GM12878 (cell line): ENCODE measurements around the gene CYP27A1. TPM values are rescaled to one million over a fixed set of nuclear protein-coding genes. Genes with fewer than 3 reads are reported as not detected.

Experiments
- ATAC-seq: fragments of 200-7000 bp; cut with Tn5 transposase; 3 replicates; pipeline ENCODE4 v1.9.1; 2020; ENCODE audit warnings: mild to moderate bottlenecking, moderate library complexity
- BruUV-seq: library from RNA; stranded (reverse); fragments of 400-500 nt; replicated peaks from 2 replicates; lab custom pipeline; 2021; lab: Mats Ljungman, UMichigan
- CTCF ChIA-PET: fragments of 300-600 bp; sonication (Branson Sonifier 250); formaldehyde crosslinking; extraction: SDS; loops from one replicate; lab custom pipeline; 2021; ENCODE audit warnings: inconsistent platforms; lab: Yijun Ruan, JAX
- POLR2A ChIA-PET: fragments of 350-600 bp; formaldehyde crosslinking; extraction: SDS; loops from one replicate; lab custom pipeline; 2021; ENCODE audit warnings: inconsistent platforms; lab: Charles Lee
- RAD21 ChIA-PET: fragments of 300-600 bp; sonication (Branson Sonifier 250); formaldehyde crosslinking; loops from one replicate; lab custom pipeline; 2023; ENCODE audit warnings: antibody characterized with exemption; ENCODE audit not compliant: unreplicated experiment; lab: Charles Lee
- SMC1A ChIA-PET: fragments of 300-600 bp; sonication (Branson Sonifier 250); formaldehyde crosslinking; loops from one replicate; lab custom pipeline; 2023; ENCODE audit not compliant: unreplicated experiment, uncharacterized antibody; lab: Charles Lee
- DNase-seq: peaks from one replicate; pipeline ENCODE4 v3.0.0-alpha.2; 2011; ENCODE audit warnings: low read depth, low spot score
- FAIRE-seq: peaks from 3 replicates; lab custom pipeline; 2011; peaks lifted over from hg19 to GRCh38; lab: Jason Lieb, UNC
- H2AFZ ChIP-seq: 2 replicates; pipeline ENCODE4 v1.6.0; 2011; ENCODE audit warnings: low read depth, low read length, control low read depth; ENCODE audit not compliant: control insufficient read depth
- H3K27ac ChIP-seq: 2 replicates; pipeline ENCODE4 v1.5.1; 2011; ENCODE audit warnings: control low read depth; ENCODE audit not compliant: control insufficient read depth, insufficient read depth
- H3K27me3 ChIP-seq, 2 experiments: replicated peaks in 1 of 2; 2 replicates each; pipeline versions ENCODE4 v1.6.0 to v1.6.1; 2011; ENCODE audit warnings: low read length in 1 of 2; ENCODE audit not compliant: control insufficient read depth in 2 of 2, insufficient read depth in 2 of 2
- H3K36me3 ChIP-seq, 2 experiments: 2 replicates each; pipeline ENCODE4 v1.5.1; 2011; ENCODE audit warnings: low read length in 1 of 2; ENCODE audit not compliant: control insufficient read depth in 2 of 2, insufficient read depth in 2 of 2
- H3K4me1 ChIP-seq: 2 replicates; pipeline ENCODE4 v1.6.1; 2011; ENCODE audit warnings: mild to moderate bottlenecking, low read length, moderate library complexity, mixed read lengths; ENCODE audit not compliant: control insufficient read depth, insufficient read depth
- H3K4me2 ChIP-seq: 2 replicates; pipeline ENCODE4 v1.6.0; 2011; ENCODE audit warnings: control low read depth; ENCODE audit not compliant: control insufficient read depth, insufficient read depth
- H3K4me3 ChIP-seq: fragments of 200-600 bp; sonication (generic); 2 replicates; pipeline ENCODE4 v1.5.1; 2016
- H3K79me2 ChIP-seq: 2 replicates; pipeline ENCODE4 v1.6.0; 2011; ENCODE audit warnings: low read length; ENCODE audit not compliant: control insufficient read depth, insufficient read depth
- H3K9ac ChIP-seq: 2 replicates; pipeline ENCODE4 v1.8.0; 2011; ENCODE audit warnings: low read length, control low read depth, mixed read lengths; ENCODE audit not compliant: control insufficient read depth, insufficient read depth
- H3K9me3 ChIP-seq: replicated peaks from 3 replicates; pipeline ENCODE4 v1.5.1; 2011; ENCODE audit warnings: mild to moderate bottlenecking, low read length; ENCODE audit not compliant: control insufficient read depth, insufficient read depth
- H4K20me1 ChIP-seq: 2 replicates; pipeline ENCODE4 v1.6.0; 2011; ENCODE audit not compliant: control insufficient read depth, insufficient read depth
- ATF3 ChIP-seq: IDR thresholded peaks from 2 replicates; pipeline ENCODE4 v1.6.1; 2011; ENCODE audit warnings: low read depth, mild to moderate bottlenecking, low read length, moderate library complexity, borderline replicate concordance; ENCODE audit errors: extremely low read depth
- CTCF ChIP-seq, 3 experiments: IDR thresholded peaks in 2 of 3; conservative IDR thresholded peaks in 1 of 3; 2 replicates each; pipeline ENCODE4 v1.5.1; 2011; ENCODE audit warnings: low read depth in 3 of 3, low read length in 3 of 3, mild to moderate bottlenecking in 3 of 3, control low read depth in 2 of 3, moderate library complexity in 2 of 3, inconsistent platforms in 1 of 3, mixed read lengths in 1 of 3; ENCODE audit not compliant: control insufficient read depth in 2 of 3, insufficient read depth in 1 of 3; ENCODE audit errors: extremely low read depth in 1 of 3
- ELK1 ChIP-seq: IDR thresholded peaks from 2 replicates; pipeline ENCODE4 v1.6.1; 2012; ENCODE audit warnings: low read depth, low read length, improper control_type of control experiment
- EP300 ChIP-seq, 2 experiments: fragments of 150-350 bp in 1 of 2; IDR thresholded peaks; 2 replicates each; pipeline ENCODE4 v1.6.1; 2011 to 2012; ENCODE audit warnings: low read depth in 2 of 2, low read length in 2 of 2, borderline replicate concordance in 1 of 2, improper control_type of control experiment in 1 of 2, inconsistent platforms in 1 of 2; ENCODE audit not compliant: control insufficient read depth in 1 of 2
- EZH2 ChIP-seq: IDR thresholded peaks from 2 replicates; pipeline ENCODE4 v1.6.1; 2012; ENCODE audit warnings: low read depth, mild to moderate bottlenecking, control low read depth, inconsistent platforms, low read length, borderline replicate concordance; ENCODE audit not compliant: control insufficient read depth
- IRF5 ChIP-seq: fragments of 450-650 bp; IDR thresholded peaks from 2 replicates; pipeline ENCODE4 v1.6.1; 2017; ENCODE audit warnings: borderline replicate concordance
- POU2F2 ChIP-seq: IDR thresholded peaks from 3 replicates; pipeline ENCODE4 v1.6.1; 2011; ENCODE audit warnings: low read depth, mild to moderate bottlenecking, low read length, borderline replicate concordance
- SMAD5 ChIP-seq: IDR thresholded peaks from 2 replicates; pipeline ENCODE4 v1.6.1; 2016; ENCODE audit warnings: antibody characterized with exemption, low read depth
- TCF7 ChIP-seq: IDR thresholded peaks from 2 replicates; pipeline ENCODE4 v1.6.1; 2014; ENCODE audit warnings: antibody characterized with exemption, borderline replicate concordance
- WGBS: methylation state at CpG from one replicate; pipeline ENCODE4 v1.1.6; 2016; ENCODE audit warnings: low lambda C conversion rate; ENCODE audit not compliant: insufficient replicate concordance, insufficient coverage; ENCODE audit errors: missing lambda C conversion rate; 5-methylcytosine and 5-hydroxymethylcytosine counted together
- in situ Hi-C: fragments of 300-500 bp; cut with MboI; formaldehyde crosslinking; loops from 9 replicates; pipeline ENCODE4 v1.14.3; 2018; ENCODE audit warnings: mixed read lengths
- intact Hi-C: fragments of 100-400 bp; cut with micrococcal nuclease; formaldehyde crosslinking; loops from one replicate; pipeline ENCODE4 v1.14.2; 2022; ENCODE audit not compliant: unreplicated experiment
- polyA plus RNA-seq, 11 experiments: library from polyadenylated mRNA; depleted of rRNA in 4 of 11; unstranded in 6 of 11; stranded (reverse) in 5 of 11; fragments of >200 nt; fragmentation: Nextera tagmentation in 4 of 11; fragmentation: Illumina TruSeq in 1 of 11; extraction: Ambion mirVana in 4 of 11; extraction: Trizol in 1 of 11; gene quantifications; 1 replicate in 1 of 11; 2 replicates in 10 of 11; pipeline versions ENCODE4 v1.2.1 to v1.2.3, GENCODE V29; 2011 to 2016; ENCODE audit warnings: inconsistent platforms in 2 of 11, missing spikeins in 2 of 11, low read depth in 1 of 11
- total RNA-seq, 4 experiments: library from RNA; depleted of rRNA in 3 of 4; stranded (reverse); fragments of >200 nt in 3 of 4; fragmentation: Illumina TruSeq in 1 of 4; extraction: Trizol in 1 of 4; gene quantifications; 2 replicates each; pipeline versions ENCODE4 v1.2.1 to v1.2.3, GENCODE V29; 2013 to 2021

Gene CYP27A1
- total and polyA plus RNA-seq, 10 of the 15 experiments (the other 5 are each of a cell fraction or from before 2014, with no cell fraction given), result 0.11 to 0.72 (median 0.18) TPM; not detected in 2

- DNase-seq (no peak), FAIRE-seq (no peak), ATAC-seq (no peak)
- no peaks in the 10 kb centered on the region for H3K4me1 ChIP-seq
- BruUV-seq, result no TSS peak
- intact Hi-C loops, result no loop called here
- 96% methylated on average over 1 of the region's 1 CpG for WGBS
- ChIA-PET POLR2A (interaction anchor here (0.7 kb wide), 1 partner anchor 270 kb away, joined by 3 read pairs; no protein-coding TSS in a partner anchor), CTCF (no interaction called here), SMC1A (no interaction called here), RAD21 (interaction anchor here (1.2 kb wide), 1 partner anchor 10 kb away, joined by 3 read pairs; no protein-coding TSS in a partner anchor)
- no peaks in the 10 kb centered on the region for H3K36me3 ChIP-seq
- no peak overlapping the region for H2AFZ ChIP-seq
- H3K4me2 ChIP-seq, result no peak overlapping the region
- H3K4me3 ChIP-seq, result no peak overlapping the region
- in situ Hi-C loops, result no loop called here
- no peaks in the 10 kb centered on the region for H4K20me1 ChIP-seq
- no peaks in the 10 kb centered on the region for H3K79me2 ChIP-seq
- TF ChIP-seq POU2F2 (no peak), TCF7 (no peak), SMAD5 (no peak)
- no peak overlapping the region for H3K27ac ChIP-seq
- no peaks in the 10 kb centered on the region; the same call in 2 of the 3 replicates for H3K9me3 ChIP-seq
- H3K27me3 ChIP-seq, result no peaks in the 10 kb centered on the region
- no peak overlapping the region for H3K9ac ChIP-seq
Observed at GRCh38 chr2:218776488-218776887, 5.5 kb upstream of the CYP27A1 start.

- no peak for ATAC-seq
- no peaks in the 10 kb centered on the region for H3K79me2 ChIP-seq
- TF ChIP-seq ATF3, result no peak
- TF ChIP-seq SMAD5, result no peak
- no peak for TF ChIP-seq EZH2
- no peak for TF ChIP-seq IRF5
- TF ChIP-seq EP300 (IDR thresholded peaks at IDR 0.05; ENCODE audit: borderline replicate concordance in 1 of 2, control insufficient read depth in 1 of 2, low read depth in 2 of 2, low read length in 2 of 2), result no peak
- TF ChIP-seq ELK1, result no peak
- no peak for TF ChIP-seq CTCF (IDR thresholded peaks at IDR 0.05 in 2 of 3, conservative IDR thresholded peaks at IDR 0.05 in 1 of 3; ENCODE audit: control insufficient read depth in 2 of 3, extremely low read depth in 1 of 3, insufficient read depth in 1 of 3, low read depth in 3 of 3, low read length in 3 of 3)
- TF ChIP-seq, all 136 proteins: peak for 0
- SMC1A ChIA-PET, result no interaction called here
- no peak overlapping the region for H3K9ac ChIP-seq
- FAIRE-seq (no peak), DNase-seq (no peak)
- H3K36me3 ChIP-seq, result no peaks in the 10 kb centered on the region
- no peaks in the 10 kb centered on the region for H3K4me1 ChIP-seq
- no TSS peak for BruUV-seq
- peaks cover 3 to 5% of the 10 kb centered on the region in 2 experiments; a peak in 2 of 4 replicates for H3K27me3 ChIP-seq
- in situ Hi-C loops (no loop called here), intact Hi-C loops (no loop called here)
- no peaks in the 10 kb centered on the region; the same call in 2 of the 3 replicates for H3K9me3 ChIP-seq
- POLR2A ChIA-PET, result no interaction called here
- H3K4me3 ChIP-seq, result no peak overlapping the region
- RAD21 ChIA-PET, result interaction anchor here (1.2 kb wide), 1 partner anchor 9 kb away, joined by 3 read pairs; no protein-coding TSS in a partner anchor
- 85% methylated on average over 9 of the region's 9 CpGs for WGBS
- H3K4me2 ChIP-seq, result no peak overlapping the region
- CTCF ChIA-PET, result interaction anchor here (0.9 kb wide), 1 partner anchor 70 kb away, joined by 3 read pairs; no protein-coding TSS in a partner anchor
- no peaks in the 10 kb centered on the region for H4K20me1 ChIP-seq
- no peak overlapping the region for H2AFZ ChIP-seq
- H3K27ac ChIP-seq, result no peak overlapping the region
Observed at GRCh38 chr2:218777276-218777990, 4.5 kb upstream of the CYP27A1 start.
